Osteocyte (in vitro differentiated cells): Measurements from ENCODE around the gene DYRK2. TPM values are rescaled to one million over a fixed set of nuclear protein-coding genes. Genes with fewer than 3 reads are reported as not detected.
A peak's percentile ranks its signal among the peaks of the same experiment; 100 is the strongest.

Source experiments
- DNase-seq: peaks from one replicate; pipeline ENCODE4 v3.0.0; 2021; ENCODE audit warnings: mixed read lengths; ENCODE audit not compliant: unreplicated experiment; ENCODE audit errors: extremely low spot score
- H3K27ac Mint-ChIP-seq: one replicate; pipeline ENCODE4 v1.8.0; 2021; ENCODE audit warnings: mild to moderate bottlenecking, mixed read lengths; ENCODE audit not compliant: unreplicated experiment
- H3K27me3 Mint-ChIP-seq: one replicate; pipeline ENCODE4 v1.8.0; 2021; ENCODE audit warnings: mixed read lengths; ENCODE audit not compliant: unreplicated experiment
- H3K36me3 Mint-ChIP-seq: one replicate; pipeline ENCODE4 v1.8.0; 2021; ENCODE audit warnings: mixed read lengths; ENCODE audit not compliant: unreplicated experiment
- H3K4me1 Mint-ChIP-seq: one replicate; pipeline ENCODE4 v1.8.0; 2021; ENCODE audit warnings: mixed read lengths; ENCODE audit not compliant: unreplicated experiment
- H3K4me3 Mint-ChIP-seq: one replicate; pipeline ENCODE4 v1.8.0; 2021; ENCODE audit warnings: mild to moderate bottlenecking, moderate library complexity, mixed read lengths; ENCODE audit not compliant: unreplicated experiment
- H3K9me3 Mint-ChIP-seq: one replicate; pipeline ENCODE4 v1.8.0; 2021; ENCODE audit warnings: mixed read lengths; ENCODE audit not compliant: unreplicated experiment
- total RNA-seq: library from RNA; stranded (reverse); gene quantifications from 2 replicates; pipeline ENCODE4 v1.2.1, GENCODE V29; 2021
- TF ChIP-seq, protein P1 (sequence below): fragments of 200-600 bp; sonication (generic); IDR thresholded peaks from 2 replicates; pipeline ENCODE4 v1.5.0; 2021; ENCODE audit warnings: antibody characterized with exemption, mild to moderate bottlenecking, moderate library complexity

The DYRK2 gene
- total RNA-seq, 1 donor from 2014 or later, result 28.9 TPM

DNA sequence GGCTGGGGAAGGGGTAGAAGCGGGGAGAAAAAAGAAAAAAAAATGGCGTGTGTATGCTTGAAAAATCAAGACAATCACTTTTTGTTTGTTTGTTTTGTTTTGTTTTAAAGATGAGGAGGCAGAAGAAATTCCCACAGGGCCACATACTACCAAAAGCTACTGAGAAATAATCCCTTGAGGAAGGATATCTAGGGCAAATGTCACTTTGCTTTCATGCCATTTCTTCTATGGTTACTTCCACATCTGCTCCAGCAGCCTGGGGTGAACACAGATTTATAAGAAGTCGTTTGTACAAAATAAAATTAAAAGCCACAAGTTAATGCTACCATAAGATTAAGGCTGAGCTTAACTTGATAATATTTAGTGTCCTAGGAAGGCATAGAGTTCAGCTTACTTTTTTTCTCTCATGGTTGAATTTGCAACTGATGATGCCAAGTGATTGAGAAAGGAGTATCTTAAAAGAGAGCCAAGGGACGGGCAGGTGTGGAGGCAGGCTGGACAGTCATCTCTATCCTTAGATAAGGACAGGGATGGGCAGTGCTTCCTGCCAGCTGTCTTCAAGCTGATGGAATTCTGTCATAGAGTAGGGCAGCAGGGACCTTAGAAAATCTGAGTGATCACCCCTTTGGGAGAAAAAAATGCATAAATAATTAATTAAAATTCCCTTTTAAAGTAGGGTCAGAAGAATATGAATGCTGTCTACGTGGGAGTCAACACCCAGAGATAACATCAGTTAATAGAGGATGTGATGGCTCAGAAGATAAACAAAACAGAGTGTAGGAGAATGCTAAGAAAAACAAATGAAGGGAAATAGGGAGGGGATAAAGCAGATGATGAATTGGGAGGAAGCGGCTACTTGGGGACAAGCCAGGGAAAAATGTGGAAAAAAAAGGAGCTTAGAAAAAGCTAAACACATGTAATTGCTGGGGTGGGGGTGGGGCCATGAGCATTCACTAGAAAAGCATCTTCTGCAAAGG lies 57.1 kb downstream of the DYRK2 start:
- no peak overlapping the region for H3K4me3 Mint-ChIP-seq

DNA sequence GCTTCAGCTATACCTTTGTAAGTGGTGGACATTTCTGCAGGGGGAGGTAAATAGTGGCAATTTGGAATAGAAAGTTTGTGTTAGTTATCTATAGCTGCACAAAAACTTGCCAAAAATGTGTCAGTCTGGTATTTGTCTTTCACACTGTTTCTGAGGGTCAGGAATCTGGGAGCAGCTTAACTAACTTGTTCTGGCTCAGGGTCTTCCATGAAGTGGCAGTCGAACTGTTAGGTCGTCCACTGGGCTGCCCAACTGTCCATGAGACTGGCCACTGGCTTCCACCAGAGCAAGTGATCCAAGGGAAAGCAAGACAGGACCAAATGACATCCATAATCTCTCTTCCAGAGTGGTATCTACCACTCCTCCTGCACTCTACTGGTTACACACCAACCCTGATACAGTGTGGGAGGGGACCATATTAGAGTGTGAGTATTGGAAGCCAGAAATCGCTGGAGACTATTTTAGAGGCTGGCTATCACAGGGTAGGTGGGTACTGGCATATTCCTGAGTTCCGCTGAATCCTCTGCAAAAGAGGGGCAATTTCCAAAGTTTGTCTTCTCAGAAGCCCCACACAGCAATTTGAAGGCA lies 60.9 kb downstream of the DYRK2 start:
- TF ChIP-seq, protein P1, sequence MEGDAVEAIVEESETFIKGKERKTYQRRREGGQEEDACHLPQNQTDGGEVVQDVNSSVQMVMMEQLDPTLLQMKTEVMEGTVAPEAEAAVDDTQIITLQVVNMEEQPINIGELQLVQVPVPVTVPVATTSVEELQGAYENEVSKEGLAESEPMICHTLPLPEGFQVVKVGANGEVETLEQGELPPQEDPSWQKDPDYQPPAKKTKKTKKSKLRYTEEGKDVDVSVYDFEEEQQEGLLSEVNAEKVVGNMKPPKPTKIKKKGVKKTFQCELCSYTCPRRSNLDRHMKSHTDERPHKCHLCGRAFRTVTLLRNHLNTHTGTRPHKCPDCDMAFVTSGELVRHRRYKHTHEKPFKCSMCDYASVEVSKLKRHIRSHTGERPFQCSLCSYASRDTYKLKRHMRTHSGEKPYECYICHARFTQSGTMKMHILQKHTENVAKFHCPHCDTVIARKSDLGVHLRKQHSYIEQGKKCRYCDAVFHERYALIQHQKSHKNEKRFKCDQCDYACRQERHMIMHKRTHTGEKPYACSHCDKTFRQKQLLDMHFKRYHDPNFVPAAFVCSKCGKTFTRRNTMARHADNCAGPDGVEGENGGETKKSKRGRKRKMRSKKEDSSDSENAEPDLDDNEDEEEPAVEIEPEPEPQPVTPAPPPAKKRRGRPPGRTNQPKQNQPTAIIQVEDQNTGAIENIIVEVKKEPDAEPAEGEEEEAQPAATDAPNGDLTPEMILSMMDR, result no peak
- no peak for DNase-seq
- Mint-ChIP-seq H3K36me3 (no peaks in the 10 kb centered on the region), H3K27me3 (no peaks in the 10 kb centered on the region), H3K4me1 (peaks cover 40% of the 10 kb centered on the region), H3K27ac (peak overlapping the region; percentile 6), H3K9me3 (no peaks in the 10 kb centered on the region), H3K4me3 (no peak overlapping the region)

More for the DNA sequence above, 57.1 kb downstream of the DYRK2 start:
- Mint-ChIP-seq H3K9me3 (no peaks in the 10 kb centered on the region), H3K36me3 (no peaks in the 10 kb centered on the region), H3K4me1 (peaks cover 58% of the 10 kb centered on the region), H3K27ac (peak overlapping the region; percentile 82), H3K27me3 (no peaks in the 10 kb centered on the region)
- DNase-seq, result no peak
- TF ChIP-seq, protein P1, result no peak

DNA sequence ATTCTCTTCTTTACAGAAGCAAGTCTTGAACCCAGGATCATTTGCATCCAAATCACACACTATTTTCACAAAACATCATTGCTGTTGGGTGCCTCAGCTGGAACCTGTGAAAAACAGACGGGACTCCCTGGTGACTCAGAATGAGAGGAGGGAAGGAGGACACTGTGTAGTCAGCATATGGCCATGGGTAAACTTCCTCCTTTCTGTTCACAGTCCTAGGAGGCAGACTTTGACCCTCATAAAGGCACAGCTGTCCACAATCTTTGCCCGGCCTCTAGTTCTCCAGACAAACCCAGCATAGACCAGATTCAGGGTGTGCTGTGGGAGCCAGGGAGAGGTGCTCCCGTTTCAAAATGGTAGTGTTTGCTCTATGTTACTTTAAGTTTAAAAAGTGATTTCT lies 62.0 kb downstream of the DYRK2 start:
- H3K36me3 Mint-ChIP-seq, result no peaks in the 10 kb centered on the region
- TF ChIP-seq, protein P1, result no peak
- no peak overlapping the region for H3K27ac Mint-ChIP-seq
- H3K9me3 Mint-ChIP-seq, result no peaks in the 10 kb centered on the region
- no peaks in the 10 kb centered on the region for H3K27me3 Mint-ChIP-seq
- DNase-seq, result no peak
- peaks cover 34% of the 10 kb centered on the region for H3K4me1 Mint-ChIP-seq
- H3K4me3 Mint-ChIP-seq, result no peak overlapping the region

DNA sequence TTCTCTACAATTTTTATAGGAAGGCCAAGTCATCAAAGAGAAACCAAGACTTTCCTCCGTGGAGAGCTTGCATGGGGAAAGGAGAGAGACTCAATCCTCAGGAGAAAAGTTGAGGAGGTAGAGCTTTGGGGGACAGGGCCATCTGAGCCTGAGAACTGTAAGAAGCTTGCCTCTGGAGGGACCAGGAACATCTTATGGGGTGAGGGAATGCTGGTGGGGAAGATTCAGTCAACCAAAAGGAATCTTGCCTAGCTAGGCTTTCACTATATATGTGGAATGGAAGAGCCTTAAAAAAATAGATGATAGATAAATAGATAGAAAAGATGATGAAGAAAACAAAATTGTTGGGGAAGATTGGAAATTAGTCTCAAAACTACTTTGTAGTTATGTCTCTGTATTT lies 63.5 kb downstream of the DYRK2 start:
- TF ChIP-seq, protein P1, result no peak
- Mint-ChIP-seq H3K36me3 (no peaks in the 10 kb centered on the region), H3K4me1 (peaks cover 40% of the 10 kb centered on the region), H3K4me3 (no peak overlapping the region), H3K27ac (no peak overlapping the region), H3K9me3 (no peaks in the 10 kb centered on the region), H3K27me3 (no peaks in the 10 kb centered on the region)
- no peak for DNase-seq

DNA sequence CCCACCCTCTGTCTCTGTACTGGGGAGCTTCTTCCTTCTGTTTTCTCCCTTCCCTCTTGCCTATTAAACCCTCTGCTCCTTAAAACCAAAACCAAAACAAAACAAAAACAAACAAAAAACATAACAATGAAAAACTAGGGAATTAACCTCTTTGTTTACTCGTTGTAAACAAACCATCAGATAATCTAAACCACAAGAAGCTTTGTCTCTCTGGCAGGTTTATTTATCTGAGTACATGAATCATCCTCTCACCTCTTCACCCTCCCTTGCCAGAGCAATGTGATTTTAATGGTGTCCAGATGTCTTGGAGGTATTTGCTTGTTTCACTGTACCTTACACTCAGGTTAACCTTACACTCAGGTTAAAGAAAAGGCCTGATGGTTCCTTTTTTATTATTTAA lies 66.1 kb downstream of the DYRK2 start:
- Mint-ChIP-seq H3K36me3 (peaks cover 1% of the 10 kb centered on the region), H3K27me3 (no peaks in the 10 kb centered on the region), H3K4me3 (no peak overlapping the region), H3K4me1 (peaks cover 36% of the 10 kb centered on the region), H3K9me3 (no peaks in the 10 kb centered on the region), H3K27ac (no peak overlapping the region)
- TF ChIP-seq, protein P1, result no peak
- no peak for DNase-seq
